LNCaP clone FGC (cell line): ENCODE measurements around the gene CFDP1.

Experiments
- DNase-seq: peaks from one replicate; pipeline ENCODE4 v3.0.0-alpha.2; 2011; ENCODE audit warnings: low read depth
- H3K4me3 ChIP-seq: 2 replicates; pipeline ENCODE4 v1.5.1; 2011; ENCODE audit warnings: mild to moderate bottlenecking, low read depth, low read length, control low read depth
- CTCF ChIP-seq: IDR thresholded peaks from 2 replicates; pipeline ENCODE4 v1.5.1; 2012; ENCODE audit warnings: mild to moderate bottlenecking; ENCODE audit not compliant: control insufficient read depth, insufficient read depth; ENCODE audit errors: extremely low read depth

CFDP1 gene

GRCh38 chr16:75372236-75372856, 61.0 kb downstream of the CFDP1 start:
- DNase-seq = peak; percentile 10
- no peak overlapping the region for H3K4me3 ChIP-seq
- TF ChIP-seq CTCF = no peak

- no peak for TF ChIP-seq CTCF
- no peak overlapping the region for H3K4me3 ChIP-seq
- DNase-seq = no peak
Measured at GRCh38 chr16:75371171-75371570, 62.1 kb downstream of the CFDP1 start.

GRCh38 chr16:75364286-75364791, 69.0 kb downstream of the CFDP1 start:
- no peak overlapping the region for H3K4me3 ChIP-seq
- DNase-seq = no peak

GRCh38 chr16:75362846-75363245, 70.5 kb downstream of the CFDP1 start:
- DNase-seq = no peak
- H3K4me3 ChIP-seq = no peak overlapping the region
- TF ChIP-seq CTCF = no peak

More at GRCh38 chr16:75364286-75364791, 69.0 kb downstream of the CFDP1 start:
- TF ChIP-seq CTCF = no peak

GRCh38 chr16:75361936-75362335, 71.4 kb downstream of the CFDP1 start:
- H3K4me3 ChIP-seq = no peak overlapping the region
- TF ChIP-seq CTCF = no peak
- DNase-seq = no peak

- no peak for TF ChIP-seq CTCF
- no peak for DNase-seq
- H3K4me3 ChIP-seq = no peak overlapping the region
Measured at GRCh38 chr16:75354170-75354569, 79.1 kb downstream of the CFDP1 start.

GRCh38 chr16:75351183-75351582, 82.1 kb downstream of the CFDP1 start:
- no peak overlapping the region for H3K4me3 ChIP-seq
- DNase-seq = no peak
- no peak for TF ChIP-seq CTCF
